HEK293 (cell line): ENCODE measurements around the gene EGFR.
"Not testable (repeated sequence)": the region's sequence is repeated elsewhere in the genome, so short reads cannot be mapped to it uniquely, and the experiment has no call there.

Source experiments
- CTCF ChIA-PET: fragments of 350-600 bp; formaldehyde crosslinking; extraction: SDS; loops from one replicate; lab custom pipeline; 2021; ENCODE audit warnings: antibody characterized with exemption; lab: Yijun Ruan, JAX
- POLR2A ChIA-PET: fragments of 300-600 bp; formaldehyde crosslinking; extraction: SDS; loops from one replicate; lab custom pipeline; 2020; ENCODE audit warnings: antibody characterized with exemption, inconsistent platforms; lab: Yijun Ruan, JAX
- H3K27ac ChIP-seq: fragments of 200-500 bp; sonication (Bioruptor generic); 2 replicates; pipeline ENCODE4 v1.5.1; 2014; ENCODE audit warnings: low read depth, low read length, control low read depth, inconsistent platforms; ENCODE audit errors: extremely low read depth
- H3K36me3 ChIP-seq, 2 experiments: fragments of 200-500 bp in 1 of 2; sonication (Bioruptor generic) in 1 of 2; 1 replicate in 1 of 2; 2 replicates in 1 of 2; pipeline ENCODE4 v1.5.1; 2014 to 2017; ENCODE audit warnings: inconsistent platforms in 2 of 2, low read length in 2 of 2; ENCODE audit not compliant: control insufficient read depth in 2 of 2, insufficient read depth in 1 of 2
- H3K4me1 ChIP-seq: fragments of 200-500 bp; sonication (Bioruptor generic); 2 replicates; pipeline ENCODE4 v1.5.1; 2014; ENCODE audit warnings: mild to moderate bottlenecking, low read length, inconsistent platforms; ENCODE audit not compliant: control insufficient read depth, insufficient read depth
- H3K4me3 ChIP-seq: 2 replicates; pipeline ENCODE4 v1.5.1; 2011; ENCODE audit warnings: low read depth, mild to moderate bottlenecking, control low read depth, low read length, moderate library complexity
- H3K9me3 ChIP-seq: fragments of 200-500 bp; sonication (Bioruptor generic); 2 replicates; pipeline ENCODE4 v1.5.1; 2014; ENCODE audit warnings: low read depth, low read length, inconsistent platforms; ENCODE audit not compliant: control insufficient read depth, insufficient read depth
- HOXC10 ChIP-seq: sonication (generic); formaldehyde crosslinking; IDR thresholded peaks from 2 replicates; pipeline ENCODE4 v1.8.1; 2023; ENCODE audit warnings: mild to moderate bottlenecking, missing genetic modification reagents
- HOXD13 ChIP-seq: sonication (generic); formaldehyde crosslinking; IDR thresholded peaks from 2 replicates; pipeline ENCODE4 v1.8.0; 2022; ENCODE audit warnings: missing genetic modification reagents, borderline replicate concordance
- OVOL3 ChIP-seq: fragments of 450-650 bp; formaldehyde crosslinking; IDR thresholded peaks from 2 replicates; pipeline ENCODE4 v1.5.1; 2016; ENCODE audit warnings: missing biosample characterization, missing genetic modification characterization
- SALL2 ChIP-seq: fragments of 450-650 bp; formaldehyde crosslinking; IDR thresholded peaks from 2 replicates; pipeline ENCODE4 v1.5.0; 2017; ENCODE audit warnings: missing biosample characterization, mild to moderate bottlenecking, missing genetic modification characterization, borderline replicate concordance
- ZEB2 ChIP-seq: fragments of 450-650 bp; formaldehyde crosslinking; IDR thresholded peaks from 2 replicates; pipeline ENCODE4 v1.5.1; 2016; ENCODE audit warnings: missing biosample characterization, missing genetic modification characterization
- ZFHX2 ChIP-seq: fragments of 450-650 bp; formaldehyde crosslinking; conservative IDR thresholded peaks from 2 replicates; pipeline ENCODE4 v1.5.1; 2016; ENCODE audit warnings: missing biosample characterization, missing genetic modification characterization
- ZNF133 ChIP-seq: fragments of 450-650 bp; formaldehyde crosslinking; IDR thresholded peaks from 2 replicates; pipeline ENCODE4 v1.5.1; 2016; ENCODE audit warnings: missing biosample characterization, missing genetic modification characterization
- ZNF155 ChIP-seq: fragments of 450-650 bp; formaldehyde crosslinking; IDR thresholded peaks from 2 replicates; pipeline ENCODE4 v1.5.1; 2016; ENCODE audit warnings: missing biosample characterization, missing genetic modification characterization
- ZNF19 ChIP-seq: fragments of 450-650 bp; formaldehyde crosslinking; IDR thresholded peaks from 2 replicates; pipeline ENCODE4; 2016; ENCODE audit warnings: missing biosample characterization, missing genetic modification characterization, low read depth
- ZNF214 ChIP-seq: fragments of 450-650 bp; formaldehyde crosslinking; IDR thresholded peaks from 2 replicates; pipeline ENCODE4 v1.5.1; 2017; ENCODE audit warnings: missing biosample characterization, mild to moderate bottlenecking, missing genetic modification characterization, borderline replicate concordance
- ZNF341 ChIP-seq: fragments of 450-650 bp; formaldehyde crosslinking; IDR thresholded peaks from 2 replicates; pipeline ENCODE4; 2016; ENCODE audit warnings: low read depth, missing biosample characterization, missing genetic modification characterization
- ZNF354C ChIP-seq: fragments of 450-650 bp; formaldehyde crosslinking; IDR thresholded peaks from 2 replicates; pipeline ENCODE4 v1.5.1; 2016; ENCODE audit warnings: missing biosample characterization, missing genetic modification characterization, low read depth, borderline replicate concordance
- ZNF391 ChIP-seq: fragments of 450-650 bp; formaldehyde crosslinking; IDR thresholded peaks from 2 replicates; pipeline ENCODE4 v1.5.1; 2016; ENCODE audit warnings: low read depth, missing biosample characterization, missing genetic modification characterization, borderline replicate concordance
- ZNF530 ChIP-seq: fragments of 450-650 bp; formaldehyde crosslinking; IDR thresholded peaks from 2 replicates; pipeline ENCODE4 v1.5.1; 2016; ENCODE audit warnings: low read depth, missing biosample characterization, missing genetic modification characterization
- ZNF658 ChIP-seq: fragments of 450-650 bp; formaldehyde crosslinking; IDR thresholded peaks from 2 replicates; pipeline ENCODE4; 2016; ENCODE audit warnings: missing biosample characterization, missing genetic modification characterization
- ZNF660 ChIP-seq: fragments of 450-650 bp; IDR thresholded peaks from 2 replicates; pipeline ENCODE4 v1.5.1; 2018; ENCODE audit warnings: missing biosample characterization, mild to moderate bottlenecking, missing genetic modification characterization
- ZNF670 ChIP-seq: fragments of 450-650 bp; formaldehyde crosslinking; IDR thresholded peaks from 2 replicates; pipeline ENCODE4 v1.5.1; 2016; ENCODE audit warnings: missing biosample characterization, missing genetic modification characterization, low read depth
- ZNF785 ChIP-seq: fragments of 450-650 bp; formaldehyde crosslinking; IDR thresholded peaks from 2 replicates; pipeline ENCODE4 v1.5.1; 2016; ENCODE audit warnings: missing biosample characterization, missing genetic modification characterization
- TF ChIP-seq, protein P1 (sequence below): fragments of 450-650 bp; formaldehyde crosslinking; IDR thresholded peaks from 2 replicates; pipeline ENCODE4 v1.5.1; 2016; ENCODE audit warnings: missing biosample characterization, missing genetic modification characterization
- TF ChIP-seq, protein P2 (sequence below): IDR thresholded peaks from 2 replicates; pipeline ENCODE4 v1.6.1; 2011; ENCODE audit warnings: mild to moderate bottlenecking, low read depth, low read length, borderline replicate concordance
- TF ChIP-seq, protein P3 (sequence below): fragments of 450-650 bp; formaldehyde crosslinking; IDR thresholded peaks from 2 replicates; pipeline ENCODE4 v1.5.1; 2016; ENCODE audit warnings: missing biosample characterization, missing genetic modification characterization

EGFR gene

DNA sequence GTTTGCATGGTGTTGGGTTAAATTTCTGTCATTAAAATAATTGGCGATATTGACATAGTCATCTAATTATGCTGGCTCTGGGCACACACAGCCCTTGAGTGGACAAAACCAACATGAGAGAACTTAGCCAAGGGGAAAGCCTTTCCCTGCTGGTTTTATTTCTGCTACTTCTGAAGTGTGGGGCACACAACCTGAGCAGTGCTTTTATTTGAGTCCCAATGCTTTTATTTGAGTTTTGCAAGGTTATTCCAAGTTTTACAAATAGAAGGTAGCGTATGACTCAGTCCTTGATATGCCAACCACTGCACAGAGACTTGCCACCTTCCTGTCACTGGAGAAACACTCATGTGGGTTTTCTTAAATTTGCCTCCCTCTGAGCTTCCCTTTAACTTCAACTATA is 145.7 kb downstream of the EGFR start:
- Histone ChIP-seq H3K4me1 (no peaks in the 10 kb centered on the region), H3K36me3 (no peaks in the 10 kb centered on the region; a peak in 1 of 3 replicates), H3K27ac (no peak overlapping the region), H3K9me3 (no peaks in the 10 kb centered on the region)
- ChIA-PET CTCF (interaction anchor here (2.2 kb wide), 1 partner anchor 91 kb away, joined by 4 read pairs; no protein-coding TSS in a partner anchor), POLR2A (no interaction called here)
- TF ChIP-seq SALL2 (tag by site-specific recombination) (no peak), ZEB2 (tag by site-specific recombination) (no peak), ZNF133 (no peak), ZFHX2 (tag by site-specific recombination) (no peak), ZNF19 (tag by site-specific recombination) (no peak)
- TF ChIP-seq, protein P1, sequence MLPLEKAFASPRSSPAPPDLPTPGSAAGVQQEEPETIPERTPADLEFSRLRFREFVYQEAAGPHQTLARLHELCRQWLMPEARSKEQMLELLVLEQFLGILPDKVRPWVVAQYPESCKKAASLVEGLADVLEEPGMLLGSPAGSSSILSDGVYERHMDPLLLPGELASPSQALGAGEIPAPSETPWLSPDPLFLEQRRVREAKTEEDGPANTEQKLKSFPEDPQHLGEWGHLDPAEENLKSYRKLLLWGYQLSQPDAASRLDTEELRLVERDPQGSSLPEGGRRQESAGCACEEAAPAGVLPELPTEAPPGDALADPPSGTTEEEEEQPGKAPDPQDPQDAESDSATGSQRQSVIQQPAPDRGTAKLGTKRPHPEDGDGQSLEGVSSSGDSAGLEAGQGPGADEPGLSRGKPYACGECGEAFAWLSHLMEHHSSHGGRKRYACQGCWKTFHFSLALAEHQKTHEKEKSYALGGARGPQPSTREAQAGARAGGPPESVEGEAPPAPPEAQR (tag by site-specific recombination) = no peak
- TF ChIP-seq, all 188 proteins: peak for 0
- H3K4me3 ChIP-seq = no peak overlapping the region

DNA sequence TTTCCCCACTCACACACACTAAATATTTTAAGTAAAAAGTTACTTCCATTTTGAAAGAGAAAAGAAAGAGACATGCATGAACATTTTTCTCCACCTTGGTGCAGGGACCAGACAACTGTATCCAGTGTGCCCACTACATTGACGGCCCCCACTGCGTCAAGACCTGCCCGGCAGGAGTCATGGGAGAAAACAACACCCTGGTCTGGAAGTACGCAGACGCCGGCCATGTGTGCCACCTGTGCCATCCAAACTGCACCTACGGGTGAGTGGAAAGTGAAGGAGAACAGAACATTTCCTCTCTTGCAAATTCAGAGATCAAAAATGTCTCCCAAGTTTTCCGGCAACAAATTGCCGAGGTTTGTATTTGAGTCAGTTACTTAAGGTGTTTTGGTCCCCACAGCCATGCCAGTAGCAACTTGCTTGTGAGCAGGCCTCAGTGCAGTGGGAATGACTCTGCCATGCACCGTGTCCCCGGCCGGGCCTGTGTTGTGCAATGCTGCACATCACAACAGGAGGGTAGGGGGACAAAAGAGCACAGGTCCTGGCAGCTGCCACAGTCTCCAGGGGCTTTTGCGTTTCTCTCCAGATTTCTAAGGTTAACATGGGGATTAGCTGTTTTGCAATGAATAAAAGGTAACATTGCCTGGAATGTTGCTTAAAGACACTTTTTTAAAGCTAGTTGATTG is 146.5 kb downstream of the EGFR start:
- POLR2A ChIA-PET = no interaction called here
- TF ChIP-seq ZNF391 (tag by site-specific recombination) = no peak
- no peak for TF ChIP-seq ZNF658 (tag by site-specific recombination)
- TF ChIP-seq ZNF530 = no peak
- TF ChIP-seq ZNF354C = no peak
- TF ChIP-seq, protein P2, sequence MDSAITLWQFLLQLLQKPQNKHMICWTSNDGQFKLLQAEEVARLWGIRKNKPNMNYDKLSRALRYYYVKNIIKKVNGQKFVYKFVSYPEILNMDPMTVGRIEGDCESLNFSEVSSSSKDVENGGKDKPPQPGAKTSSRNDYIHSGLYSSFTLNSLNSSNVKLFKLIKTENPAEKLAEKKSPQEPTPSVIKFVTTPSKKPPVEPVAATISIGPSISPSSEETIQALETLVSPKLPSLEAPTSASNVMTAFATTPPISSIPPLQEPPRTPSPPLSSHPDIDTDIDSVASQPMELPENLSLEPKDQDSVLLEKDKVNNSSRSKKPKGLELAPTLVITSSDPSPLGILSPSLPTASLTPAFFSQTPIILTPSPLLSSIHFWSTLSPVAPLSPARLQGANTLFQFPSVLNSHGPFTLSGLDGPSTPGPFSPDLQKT = no peak
- no peak for TF ChIP-seq ZNF155 (tag by site-specific recombination)
- no peak for TF ChIP-seq ZNF341 (tag by site-specific recombination)
- TF ChIP-seq ZNF214 = no peak
- TF ChIP-seq, all 188 proteins: peak for 0
- H3K36me3 ChIP-seq = no peaks in the 10 kb centered on the region; a peak in 1 of 3 replicates
- no peaks in the 10 kb centered on the region for H3K9me3 ChIP-seq
- H3K4me1 ChIP-seq = no peaks in the 10 kb centered on the region
- no peak overlapping the region for H3K27ac ChIP-seq
- no peak overlapping the region for H3K4me3 ChIP-seq
- CTCF ChIA-PET = no interaction called here

DNA sequence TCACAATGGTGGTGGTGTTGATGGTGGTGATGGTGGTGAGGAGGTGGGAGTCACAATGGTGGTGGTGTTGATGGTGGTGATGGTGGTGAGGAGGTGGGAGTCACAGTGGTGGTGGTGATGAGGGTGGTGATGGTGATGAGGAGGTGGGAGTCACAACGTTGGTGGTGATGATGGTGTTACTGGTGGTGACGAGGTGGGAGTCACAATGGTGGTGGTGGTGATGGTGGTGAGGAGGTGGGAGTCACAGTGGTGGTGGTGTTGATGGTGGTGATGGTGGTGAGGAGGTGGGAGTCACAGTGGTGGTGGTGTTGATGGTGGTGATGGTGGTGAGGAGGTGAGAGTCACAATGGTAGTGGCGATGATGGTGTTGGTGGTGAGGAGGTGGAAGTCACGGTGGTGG is 148.5 kb downstream of the EGFR start:
- CTCF ChIA-PET, H3K9me3 ChIP-seq, H3K4me1 ChIP-seq, H3K4me3 ChIP-seq, POLR2A ChIA-PET, H3K27ac ChIP-seq, H3K36me3 ChIP-seq: not testable (repeated sequence)

DNA sequence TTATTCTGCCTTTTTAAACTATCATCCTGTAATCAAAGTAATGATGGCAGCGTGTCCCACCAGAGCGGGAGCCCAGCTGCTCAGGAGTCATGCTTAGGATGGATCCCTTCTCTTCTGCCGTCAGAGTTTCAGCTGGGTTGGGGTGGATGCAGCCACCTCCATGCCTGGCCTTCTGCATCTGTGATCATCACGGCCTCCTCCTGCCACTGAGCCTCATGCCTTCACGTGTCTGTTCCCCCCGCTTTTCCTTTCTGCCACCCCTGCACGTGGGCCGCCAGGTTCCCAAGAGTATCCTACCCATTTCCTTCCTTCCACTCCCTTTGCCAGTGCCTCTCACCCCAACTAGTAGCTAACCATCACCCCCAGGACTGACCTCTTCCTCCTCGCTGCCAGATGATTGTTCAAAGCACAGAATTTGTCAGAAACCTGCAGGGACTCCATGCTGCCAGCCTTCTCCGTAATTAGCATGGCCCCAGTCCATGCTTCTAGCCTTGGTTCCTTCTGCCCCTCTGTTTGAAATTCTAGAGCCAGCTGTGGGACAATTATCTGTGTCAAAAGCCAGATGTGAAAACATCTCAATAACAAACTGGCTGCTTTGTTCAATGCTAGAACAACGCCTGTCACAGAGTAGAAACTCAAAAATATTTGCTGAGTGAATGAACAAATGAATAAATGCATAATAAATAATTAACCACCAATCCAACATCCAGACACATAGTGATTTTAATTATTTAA is 151.7 kb downstream of the EGFR start:
- CTCF ChIA-PET = no interaction called here
- POLR2A ChIA-PET = no interaction called here

More for the DNA sequence above, 151.7 kb downstream of the EGFR start:
- Histone ChIP-seq H3K4me3 (no peak overlapping the region), H3K36me3 (peaks cover 0 to 20% of the 10 kb centered on the region in 2 experiments; a peak in 2 of 3 replicates), H3K27ac (no peak overlapping the region), H3K4me1 (no peaks in the 10 kb centered on the region), H3K9me3 (no peaks in the 10 kb centered on the region)
- TF ChIP-seq HOXC10 (CRISPR knock-in tag) (no peak), ZNF670 (tag by site-specific recombination) (no peak), ZNF785 (tag by site-specific recombination) (no peak), ZNF660 (tag by site-specific recombination) (no peak), HOXD13 (CRISPR knock-in tag) (no peak), OVOL3 (tag by site-specific recombination) (no peak)
- TF ChIP-seq, protein P3, sequence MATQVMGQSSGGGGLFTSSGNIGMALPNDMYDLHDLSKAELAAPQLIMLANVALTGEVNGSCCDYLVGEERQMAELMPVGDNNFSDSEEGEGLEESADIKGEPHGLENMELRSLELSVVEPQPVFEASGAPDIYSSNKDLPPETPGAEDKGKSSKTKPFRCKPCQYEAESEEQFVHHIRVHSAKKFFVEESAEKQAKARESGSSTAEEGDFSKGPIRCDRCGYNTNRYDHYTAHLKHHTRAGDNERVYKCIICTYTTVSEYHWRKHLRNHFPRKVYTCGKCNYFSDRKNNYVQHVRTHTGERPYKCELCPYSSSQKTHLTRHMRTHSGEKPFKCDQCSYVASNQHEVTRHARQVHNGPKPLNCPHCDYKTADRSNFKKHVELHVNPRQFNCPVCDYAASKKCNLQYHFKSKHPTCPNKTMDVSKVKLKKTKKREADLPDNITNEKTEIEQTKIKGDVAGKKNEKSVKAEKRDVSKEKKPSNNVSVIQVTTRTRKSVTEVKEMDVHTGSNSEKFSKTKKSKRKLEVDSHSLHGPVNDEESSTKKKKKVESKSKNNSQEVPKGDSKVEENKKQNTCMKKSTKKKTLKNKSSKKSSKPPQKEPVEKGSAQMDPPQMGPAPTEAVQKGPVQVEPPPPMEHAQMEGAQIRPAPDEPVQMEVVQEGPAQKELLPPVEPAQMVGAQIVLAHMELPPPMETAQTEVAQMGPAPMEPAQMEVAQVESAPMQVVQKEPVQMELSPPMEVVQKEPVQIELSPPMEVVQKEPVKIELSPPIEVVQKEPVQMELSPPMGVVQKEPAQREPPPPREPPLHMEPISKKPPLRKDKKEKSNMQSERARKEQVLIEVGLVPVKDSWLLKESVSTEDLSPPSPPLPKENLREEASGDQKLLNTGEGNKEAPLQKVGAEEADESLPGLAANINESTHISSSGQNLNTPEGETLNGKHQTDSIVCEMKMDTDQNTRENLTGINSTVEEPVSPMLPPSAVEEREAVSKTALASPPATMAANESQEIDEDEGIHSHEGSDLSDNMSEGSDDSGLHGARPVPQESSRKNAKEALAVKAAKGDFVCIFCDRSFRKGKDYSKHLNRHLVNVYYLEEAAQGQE = no peak
